Measurements from ENCODE around the gene ESRRB. TPM values are rescaled to one million over a fixed set of nuclear protein-coding genes. Genes with fewer than 3 reads are reported as not detected.
A peak's percentile ranks its signal among the peaks of the same experiment; 100 is the strongest.

The ESRRB gene
- polyA plus RNA-seq, 1 of the 3 experiments (the other 2 are of a cell fraction), result 0.05 TPM

GRCh38 chr14:76497550-76498462 is 121.9 kb downstream of the ESRRB start:
- Histone ChIP-seq H3K9me2 (no peaks in the 10 kb centered on the region), H3K27me3 (ENCODE audit: insufficient read depth) (no peaks in the 10 kb centered on the region), H3K4me2 (no peak overlapping the region), H3F3A (replicated peaks; ENCODE audit: insufficient read depth) (no peaks in the 10 kb centered on the region), H3K4me3 (ENCODE audit: low read depth in 2 of 2, low read length in 1 of 2) (no peak overlapping the region; a peak in 1 of 4 replicates), H3K36me3 (replicated peaks in 1 of 2; ENCODE audit: control insufficient read depth in 1 of 2, insufficient read depth in 2 of 2, low read length in 1 of 2) (no peaks in the 10 kb centered on the region), H3K27ac (ENCODE audit: low read depth in 2 of 2, low read length in 1 of 2) (no peak overlapping the region), H3K79me2 (ENCODE audit: insufficient read depth) (no peaks in the 10 kb centered on the region), H3K9me3 (no peaks in the 10 kb centered on the region), H2AFZ (ENCODE audit: low read depth) (no peak overlapping the region), H3K4me1 (ENCODE audit: control insufficient read depth in 1 of 2, insufficient read depth in 2 of 2, low read depth in 1 of 2, low read length in 1 of 2) (peaks cover 5 to 22% of the 10 kb centered on the region in 2 experiments; a peak in 2 of 4 replicates), H4K20me1 (ENCODE audit: insufficient read depth) (no peaks in the 10 kb centered on the region), H3K9ac (no peak overlapping the region)
- WGBS (ENCODE audit: low lambda C conversion rate), result 76% methylated on average over 11 of the region's 19 CpGs
- peak; percentile 76 for DNase-seq
- TF ChIP-seq SMC3 (IDR thresholded peaks at IDR 0.05; ENCODE audit: low read depth, low read length) (peak; percentile 44; the same call in 1 of the 2 replicates), RXRA (IDR thresholded peaks at IDR 0.05; ENCODE audit: borderline replicate concordance, low read depth) (no peak), RAD21 (IDR thresholded peaks at IDR 0.05; ENCODE audit: low read length) (peak; percentile 73), RFX5 (IDR thresholded peaks at IDR 0.05; ENCODE audit: low read length) (no peak), NRF1 (IDR thresholded peaks at IDR 0.05; ENCODE audit: low read depth, low read length) (no peak), YY1 (IDR thresholded peaks at IDR 0.05; ENCODE audit: low read depth) (no peak)
- TF ChIP-seq, protein P1, sequence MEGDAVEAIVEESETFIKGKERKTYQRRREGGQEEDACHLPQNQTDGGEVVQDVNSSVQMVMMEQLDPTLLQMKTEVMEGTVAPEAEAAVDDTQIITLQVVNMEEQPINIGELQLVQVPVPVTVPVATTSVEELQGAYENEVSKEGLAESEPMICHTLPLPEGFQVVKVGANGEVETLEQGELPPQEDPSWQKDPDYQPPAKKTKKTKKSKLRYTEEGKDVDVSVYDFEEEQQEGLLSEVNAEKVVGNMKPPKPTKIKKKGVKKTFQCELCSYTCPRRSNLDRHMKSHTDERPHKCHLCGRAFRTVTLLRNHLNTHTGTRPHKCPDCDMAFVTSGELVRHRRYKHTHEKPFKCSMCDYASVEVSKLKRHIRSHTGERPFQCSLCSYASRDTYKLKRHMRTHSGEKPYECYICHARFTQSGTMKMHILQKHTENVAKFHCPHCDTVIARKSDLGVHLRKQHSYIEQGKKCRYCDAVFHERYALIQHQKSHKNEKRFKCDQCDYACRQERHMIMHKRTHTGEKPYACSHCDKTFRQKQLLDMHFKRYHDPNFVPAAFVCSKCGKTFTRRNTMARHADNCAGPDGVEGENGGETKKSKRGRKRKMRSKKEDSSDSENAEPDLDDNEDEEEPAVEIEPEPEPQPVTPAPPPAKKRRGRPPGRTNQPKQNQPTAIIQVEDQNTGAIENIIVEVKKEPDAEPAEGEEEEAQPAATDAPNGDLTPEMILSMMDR (IDR thresholded peaks at IDR 0.05), result no peak
- TF ChIP-seq, protein P2, sequence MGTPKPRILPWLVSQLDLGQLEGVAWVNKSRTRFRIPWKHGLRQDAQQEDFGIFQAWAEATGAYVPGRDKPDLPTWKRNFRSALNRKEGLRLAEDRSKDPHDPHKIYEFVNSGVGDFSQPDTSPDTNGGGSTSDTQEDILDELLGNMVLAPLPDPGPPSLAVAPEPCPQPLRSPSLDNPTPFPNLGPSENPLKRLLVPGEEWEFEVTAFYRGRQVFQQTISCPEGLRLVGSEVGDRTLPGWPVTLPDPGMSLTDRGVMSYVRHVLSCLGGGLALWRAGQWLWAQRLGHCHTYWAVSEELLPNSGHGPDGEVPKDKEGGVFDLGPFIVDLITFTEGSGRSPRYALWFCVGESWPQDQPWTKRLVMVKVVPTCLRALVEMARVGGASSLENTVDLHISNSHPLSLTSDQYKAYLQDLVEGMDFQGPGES (IDR thresholded peaks at IDR 0.05; ENCODE audit: low read depth, low read length), result no peak
- CTCF ChIA-PET, result interaction anchor here (0.6 to 5.9 kb wide), 17 partner anchors 10 to 425 kb away, joined by 3 to 47 read pairs (median 4); no protein-coding TSS in a partner anchor
- POLR2A ChIA-PET, result no interaction called here

DNA sequence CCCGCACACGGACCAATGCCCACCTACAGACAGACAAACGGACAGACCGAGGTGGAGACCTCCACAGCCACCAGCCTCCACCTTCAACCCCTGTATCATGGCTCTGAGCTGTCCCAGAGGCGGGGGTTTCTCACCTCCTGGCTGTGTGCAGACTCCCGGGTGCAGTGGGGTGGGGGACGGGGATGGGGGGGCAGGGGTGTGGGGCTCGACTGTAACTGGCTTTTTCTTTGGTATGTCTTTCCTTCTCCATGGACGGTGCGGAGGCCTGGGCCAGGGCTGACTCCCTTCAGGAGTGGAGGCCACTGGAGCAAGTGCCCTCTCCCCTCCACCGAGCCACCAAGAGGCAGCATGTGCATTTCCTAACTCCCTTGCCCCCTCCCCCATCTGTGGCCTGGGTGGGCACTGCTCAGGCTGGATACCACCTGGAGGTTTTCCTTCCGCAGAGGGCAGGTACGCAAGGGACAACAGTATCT is 122.6 kb downstream of the ESRRB start:
- no peaks in the 10 kb centered on the region for H3K9me2 ChIP-seq
- 86% methylated on average over 5 of the region's 13 CpGs for WGBS (ENCODE audit: low lambda C conversion rate)
- no peaks in the 10 kb centered on the region for H3K9me3 ChIP-seq
- ChIA-PET POLR2A (no interaction called here), CTCF (interaction anchor here (0.8 to 5.9 kb wide), 15 partner anchors 10 to 407 kb away, joined by 3 to 47 read pairs (median 4); no protein-coding TSS in a partner anchor)
- H3K36me3 ChIP-seq (replicated peaks in 1 of 2; ENCODE audit: control insufficient read depth in 1 of 2, insufficient read depth in 2 of 2, low read length in 1 of 2), result no peaks in the 10 kb centered on the region
- H3K4me3 ChIP-seq (ENCODE audit: low read depth in 2 of 2, low read length in 1 of 2), result no peak overlapping the region
- H4K20me1 ChIP-seq (ENCODE audit: insufficient read depth), result no peaks in the 10 kb centered on the region
- no peaks in the 10 kb centered on the region for H3K27me3 ChIP-seq (ENCODE audit: insufficient read depth)
- DNase-seq, result no peak
- H3K4me2 ChIP-seq, result no peak overlapping the region
- H3K9ac ChIP-seq, result no peak overlapping the region
- H3K27ac ChIP-seq (ENCODE audit: low read depth in 2 of 2, low read length in 1 of 2), result no peak overlapping the region
- no peaks in the 10 kb centered on the region for H3F3A ChIP-seq (replicated peaks; ENCODE audit: insufficient read depth)
- H2AFZ ChIP-seq (ENCODE audit: low read depth), result no peak overlapping the region
- H3K79me2 ChIP-seq (ENCODE audit: insufficient read depth), result no peaks in the 10 kb centered on the region
- H3K4me1 ChIP-seq (ENCODE audit: control insufficient read depth in 1 of 2, insufficient read depth in 2 of 2, low read depth in 1 of 2, low read length in 1 of 2), result peaks cover 5 to 22% of the 10 kb centered on the region in 2 experiments; a peak in 2 of 4 replicates
- no peak for TF ChIP-seq RCOR1 (IDR thresholded peaks at IDR 0.05; ENCODE audit: low read length)
- TF ChIP-seq SIN3A (IDR thresholded peaks at IDR 0.05; ENCODE audit: borderline replicate concordance, low read depth, low read length), result no peak
- TF ChIP-seq RAD21 (IDR thresholded peaks at IDR 0.05; ENCODE audit: low read length), result no peak
- no peak for TF ChIP-seq FOXM1 (IDR thresholded peaks at IDR 0.05; ENCODE audit: low read depth)
- no peak for TF ChIP-seq GATA2 (CRISPR knock-in tag; IDR thresholded peaks at IDR 0.05)
- no peak for TF ChIP-seq PBX3 (IDR thresholded peaks at IDR 0.05)
- no peak for TF ChIP-seq TCF12 (IDR thresholded peaks at IDR 0.05)
- no peak for TF ChIP-seq USF2 (IDR thresholded peaks at IDR 0.05; ENCODE audit: borderline replicate concordance, low read depth, low read length)
- no peak for TF ChIP-seq EZH2phosphoT487 (IDR thresholded peaks at IDR 0.05; ENCODE audit: borderline replicate concordance, low read depth)
- TF ChIP-seq NFIC (IDR thresholded peaks at IDR 0.05; ENCODE audit: borderline replicate concordance), result no peak
- no peak for TF ChIP-seq RXRA (IDR thresholded peaks at IDR 0.05; ENCODE audit: borderline replicate concordance, low read depth)
- TF ChIP-seq MEF2A (IDR thresholded peaks at IDR 0.05; ENCODE audit: borderline replicate concordance, low read depth), result no peak
- no peak for TF ChIP-seq TEAD4 (IDR thresholded peaks at IDR 0.05; ENCODE audit: borderline replicate concordance, insufficient read depth)
- no peak for TF ChIP-seq FOXJ3 (CRISPR knock-in tag; IDR thresholded peaks at IDR 0.05)
- no peak for TF ChIP-seq YY1 (IDR thresholded peaks at IDR 0.05; ENCODE audit: low read depth)
- TF ChIP-seq EP300 (IDR thresholded peaks at IDR 0.05; ENCODE audit: borderline replicate concordance in 1 of 2, low read depth in 1 of 2, low read length in 1 of 2), result no peak
